GM23338 (cell line): Measurements from ENCODE around the gene PHKG2. TPM values are rescaled to one million over a fixed set of nuclear protein-coding genes. Genes with fewer than 3 reads are reported as not detected.

Source experiments
- ATAC-seq: fragments of 200-7000 bp; cut with Tn5 transposase; 3 replicates; pipeline ENCODE4 v1.9.1; 2020
- DNase-seq: peaks from one replicate; pipeline ENCODE4 v3.0.0-alpha.2; 2015; ENCODE audit warnings: low spot score
- H2AFZ ChIP-seq: fragments of 200-600 bp; sonication (generic); 2 replicates; pipeline ENCODE4 v1.8.0; 2016; ENCODE audit warnings: antibody characterized with exemption, mild to moderate bottlenecking, moderate library complexity
- H3F3A ChIP-seq: fragments of 200-600 bp; sonication (generic); replicated peaks from 2 replicates; pipeline ENCODE4 v1.8.0; 2017; ENCODE audit warnings: antibody characterized with exemption, mixed run types, low read depth
- H3K27ac ChIP-seq: fragments of 200-600 bp; sonication (generic); 2 replicates; pipeline ENCODE4 v1.6.1; 2016; ENCODE audit warnings: low read depth
- H3K27me3 ChIP-seq: fragments of 200-600 bp; sonication (generic); 2 replicates; pipeline ENCODE4 v1.8.0; 2016; ENCODE audit warnings: mild to moderate bottlenecking, mixed run types, moderate library complexity; ENCODE audit not compliant: insufficient read depth
- H3K36me3 ChIP-seq: fragments of 200-600 bp; sonication (generic); 2 replicates; pipeline ENCODE4 v1.8.0; 2016; ENCODE audit warnings: mild to moderate bottlenecking; ENCODE audit not compliant: insufficient read depth
- H3K4me1 ChIP-seq: fragments of 200-600 bp; sonication (generic); 2 replicates; pipeline ENCODE4 v1.8.0; 2016; ENCODE audit warnings: mild to moderate bottlenecking, moderate library complexity; ENCODE audit not compliant: insufficient read depth
- H3K4me2 ChIP-seq: fragments of 200-600 bp; sonication (generic); 2 replicates; pipeline ENCODE4 v1.7.1; 2017; ENCODE audit warnings: mixed run types
- H3K4me3 ChIP-seq: fragments of 200-600 bp; sonication (generic); 2 replicates; pipeline ENCODE4 v1.6.1; 2016; ENCODE audit warnings: mixed run types
- H3K79me2 ChIP-seq: fragments of 200-600 bp; sonication (generic); replicated peaks from 2 replicates; pipeline ENCODE4 v1.8.0; 2017; ENCODE audit warnings: mild to moderate bottlenecking; ENCODE audit not compliant: insufficient read depth
- H3K9me2 ChIP-seq: fragments of 200-600 bp; sonication (generic); 2 replicates; pipeline ENCODE4 v1.8.0; 2017; ENCODE audit not compliant: insufficient read depth
- H4K20me1 ChIP-seq: fragments of 200-600 bp; sonication (generic); replicated peaks from 2 replicates; pipeline ENCODE4 v1.8.0; 2017; ENCODE audit warnings: mild to moderate bottlenecking; ENCODE audit not compliant: insufficient read depth
- H3K27ac Mint-ChIP-seq: 2 replicates; pipeline ENCODE4 v1.8.0; 2020; ENCODE audit warnings: inconsistent platforms, mild to moderate bottlenecking, moderate library complexity, mixed read lengths
- H3K27me3 Mint-ChIP-seq: 3 replicates; pipeline ENCODE4 v1.8.0; 2022; ENCODE audit warnings: low read depth, mild to moderate bottlenecking, moderate library complexity, mixed read lengths, inconsistent platforms; ENCODE audit not compliant: insufficient read depth, poor library complexity
- H3K36me3 Mint-ChIP-seq: 3 replicates; pipeline ENCODE4 v1.8.0; 2021; ENCODE audit warnings: low read depth, mild to moderate bottlenecking, inconsistent platforms, moderate library complexity, mixed read lengths
- H3K4me1 Mint-ChIP-seq: 3 replicates; pipeline ENCODE4 v1.8.0; 2020; ENCODE audit warnings: mild to moderate bottlenecking, inconsistent platforms, mixed read lengths
- H3K4me3 Mint-ChIP-seq: 3 replicates; pipeline ENCODE4 v1.8.0; 2021; ENCODE audit warnings: moderate library complexity, mild to moderate bottlenecking, inconsistent platforms, mixed read lengths
- H3K9me3 Mint-ChIP-seq: 3 replicates; pipeline ENCODE4 v1.8.0; 2020; ENCODE audit warnings: moderate library complexity, mild to moderate bottlenecking, inconsistent platforms, mixed read lengths
- EZH2 ChIP-seq: fragments of 200-600 bp; sonication (generic); IDR thresholded peaks from one replicate; pipeline ENCODE4 v1.8.0; 2017; ENCODE audit warnings: antibody characterized with exemption, mild to moderate bottlenecking, low read depth; ENCODE audit not compliant: unreplicated experiment
- EZH2phosphoT487 ChIP-seq: fragments of 200-600 bp; sonication (generic); IDR thresholded peaks from one replicate; pipeline ENCODE4 v1.8.1; 2018; ENCODE audit warnings: antibody characterized with exemption; ENCODE audit not compliant: unreplicated experiment
- JUNB ChIP-seq: IDR thresholded peaks from one replicate; pipeline ENCODE4 v1.6.1; 2016; ENCODE audit warnings: antibody characterized with exemption; ENCODE audit not compliant: unreplicated experiment
- NANOG ChIP-seq: IDR thresholded peaks from 2 replicates; pipeline ENCODE4 v1.6.1; 2016; ENCODE audit warnings: antibody characterized with exemption, borderline replicate concordance
- POLR2AphosphoS5 ChIP-seq: IDR thresholded peaks from 2 replicates; pipeline ENCODE4 v1.6.1; 2016; ENCODE audit warnings: antibody characterized with exemption, low read depth
- STAT1 ChIP-seq: IDR thresholded peaks from one replicate; pipeline ENCODE4 v1.6.1; 2016; ENCODE audit warnings: antibody characterized with exemption; ENCODE audit not compliant: unreplicated experiment
- ZNF114 ChIP-seq: fragments of 250-450 bp; sonication (Bioruptor Pico); IDR thresholded peaks from 2 replicates; pipeline ENCODE4 v1.5.0; 2020; ENCODE audit warnings: mild to moderate bottlenecking, moderate library complexity
- ZNF331 ChIP-seq: fragments of 250-450 bp; sonication (Bioruptor Pico); IDR thresholded peaks from 2 replicates; pipeline ENCODE4 v1.5.0; 2020; ENCODE audit warnings: low read depth, mild to moderate bottlenecking, moderate library complexity
- polyA plus RNA-seq: library from polyadenylated mRNA; unstranded; fragments of >200 nt; fragmentation: Nextera tagmentation; extraction: Ambion mirVana; gene quantifications from 2 replicates; pipeline ENCODE4 v1.2.1, GENCODE V29; 2016
- total RNA-seq: library from RNA; depleted of rRNA; stranded (reverse); fragments of >200 nt; shearing (Covaris generic); gene quantifications from 2 replicates; pipeline ENCODE4 v1.2.3, GENCODE V29; 2014
- TF ChIP-seq, protein P1 (sequence below), 2 experiments: fragments of 200-600 bp in 1 of 2; sonication (generic) in 1 of 2; conservative IDR thresholded peaks; 2 replicates each; pipeline versions ENCODE4 v1.5.1 to v1.6.1; 2016 to 2017; ENCODE audit warnings: antibody characterized with exemption in 2 of 2, low read depth in 2 of 2, mild to moderate bottlenecking in 2 of 2, moderate library complexity in 1 of 2
- TF ChIP-seq, protein P2 (sequence below): IDR thresholded peaks from 2 replicates; pipeline ENCODE4 v1.6.1; 2016; ENCODE audit warnings: antibody characterized with exemption
- TF ChIP-seq, protein P3 (sequence below): IDR thresholded peaks from one replicate; pipeline ENCODE4 v1.6.1; 2018; ENCODE audit warnings: antibody characterized with exemption; ENCODE audit not compliant: unreplicated experiment
- TF ChIP-seq, protein P4 (sequence below): fragments of 250-450 bp; sonication (Bioruptor Pico); IDR thresholded peaks from 2 replicates; pipeline ENCODE4 v1.5.0; 2020; ENCODE audit warnings: mild to moderate bottlenecking, moderate library complexity

Gene PHKG2
- total and polyA plus RNA-seq, 2 experiments from 2014 or later: 26.9 to 27.0 TPM

DNA sequence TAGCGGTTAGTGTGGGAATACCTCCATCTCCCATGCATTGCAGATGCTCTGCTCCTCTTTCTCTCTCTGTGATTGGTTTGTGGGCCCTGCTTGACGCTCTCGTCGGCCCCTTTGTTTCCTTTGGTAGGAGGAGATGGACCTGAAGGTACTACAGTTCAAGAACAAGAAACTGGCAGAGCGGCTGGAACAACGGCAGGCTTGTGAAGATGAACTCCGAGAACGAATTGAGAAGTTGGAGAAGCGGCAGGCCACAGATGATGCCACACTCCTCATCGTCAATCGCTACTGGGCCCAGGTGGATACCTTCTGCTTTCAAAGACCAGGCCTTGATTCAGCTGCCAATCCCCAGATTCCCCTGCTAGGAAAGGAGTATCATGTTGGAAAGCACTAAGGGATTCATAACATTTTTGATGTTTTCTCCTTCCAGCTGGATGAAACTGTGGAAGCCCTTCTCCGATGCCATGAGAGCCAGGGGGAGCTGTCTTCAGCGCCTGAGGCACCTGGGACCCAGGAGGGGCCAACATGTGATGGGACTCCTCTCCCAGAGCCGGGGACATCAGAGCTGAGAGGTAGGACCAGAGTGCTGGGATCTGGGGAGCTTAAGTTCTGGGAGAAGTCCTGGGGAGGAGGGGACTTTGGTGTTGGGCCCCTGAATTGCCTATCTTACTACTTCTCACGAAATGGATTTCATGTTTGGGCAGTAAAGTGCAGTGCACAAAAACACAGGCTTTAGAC is 14.9 kb downstream of the PHKG2 start:
- Mint-ChIP-seq H3K27me3 (peaks cover 27% of the 10 kb centered on the region), H3K4me1 (peaks cover 16% of the 10 kb centered on the region), H3K36me3 (peaks cover 56% of the 10 kb centered on the region), H3K4me3 (peak overlapping the region; percentile 95), H3K27ac (peak overlapping the region; percentile 70), H3K9me3 (no peaks in the 10 kb centered on the region; the same call in 2 of the 3 replicates)
- Histone ChIP-seq H3K4me3 (peak overlapping the region; percentile 79), H3K79me2 (peaks cover 24% of the 10 kb centered on the region), H3K27ac (no peak overlapping the region), H3K4me1 (peaks cover 6% of the 10 kb centered on the region; the same call in 1 of the 2 replicates), H3K36me3 (peaks cover 39% of the 10 kb centered on the region), H3F3A (0 out of 2 replicates have a peak, but pooled peaks cover 7% of the 10 kb centered on the region), H2AFZ (no peak overlapping the region), H4K20me1 (peaks cover 32% of the 10 kb centered on the region), H3K9me2 (no peaks in the 10 kb centered on the region), H3K4me2 (peak overlapping the region; percentile 93), H3K27me3 (no peaks in the 10 kb centered on the region)
- TF ChIP-seq, protein P1, sequence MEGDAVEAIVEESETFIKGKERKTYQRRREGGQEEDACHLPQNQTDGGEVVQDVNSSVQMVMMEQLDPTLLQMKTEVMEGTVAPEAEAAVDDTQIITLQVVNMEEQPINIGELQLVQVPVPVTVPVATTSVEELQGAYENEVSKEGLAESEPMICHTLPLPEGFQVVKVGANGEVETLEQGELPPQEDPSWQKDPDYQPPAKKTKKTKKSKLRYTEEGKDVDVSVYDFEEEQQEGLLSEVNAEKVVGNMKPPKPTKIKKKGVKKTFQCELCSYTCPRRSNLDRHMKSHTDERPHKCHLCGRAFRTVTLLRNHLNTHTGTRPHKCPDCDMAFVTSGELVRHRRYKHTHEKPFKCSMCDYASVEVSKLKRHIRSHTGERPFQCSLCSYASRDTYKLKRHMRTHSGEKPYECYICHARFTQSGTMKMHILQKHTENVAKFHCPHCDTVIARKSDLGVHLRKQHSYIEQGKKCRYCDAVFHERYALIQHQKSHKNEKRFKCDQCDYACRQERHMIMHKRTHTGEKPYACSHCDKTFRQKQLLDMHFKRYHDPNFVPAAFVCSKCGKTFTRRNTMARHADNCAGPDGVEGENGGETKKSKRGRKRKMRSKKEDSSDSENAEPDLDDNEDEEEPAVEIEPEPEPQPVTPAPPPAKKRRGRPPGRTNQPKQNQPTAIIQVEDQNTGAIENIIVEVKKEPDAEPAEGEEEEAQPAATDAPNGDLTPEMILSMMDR (conservative IDR thresholded peaks at IDR 0.05; ENCODE audit: low read depth in 2 of 2): no peak
- TF ChIP-seq POLR2AphosphoS5 (no peak), STAT1 (no peak), EZH2 (no peak), ZNF114 (CRISPR knock-in tag) (no peak), ZNF331 (no peak), JUNB (no peak), EZH2phosphoT487 (no peak), NANOG (no peak)
- TF ChIP-seq, protein P2, sequence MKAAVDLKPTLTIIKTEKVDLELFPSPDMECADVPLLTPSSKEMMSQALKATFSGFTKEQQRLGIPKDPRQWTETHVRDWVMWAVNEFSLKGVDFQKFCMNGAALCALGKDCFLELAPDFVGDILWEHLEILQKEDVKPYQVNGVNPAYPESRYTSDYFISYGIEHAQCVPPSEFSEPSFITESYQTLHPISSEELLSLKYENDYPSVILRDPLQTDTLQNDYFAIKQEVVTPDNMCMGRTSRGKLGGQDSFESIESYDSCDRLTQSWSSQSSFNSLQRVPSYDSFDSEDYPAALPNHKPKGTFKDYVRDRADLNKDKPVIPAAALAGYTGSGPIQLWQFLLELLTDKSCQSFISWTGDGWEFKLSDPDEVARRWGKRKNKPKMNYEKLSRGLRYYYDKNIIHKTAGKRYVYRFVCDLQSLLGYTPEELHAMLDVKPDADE: no peak
- TF ChIP-seq, protein P3, sequence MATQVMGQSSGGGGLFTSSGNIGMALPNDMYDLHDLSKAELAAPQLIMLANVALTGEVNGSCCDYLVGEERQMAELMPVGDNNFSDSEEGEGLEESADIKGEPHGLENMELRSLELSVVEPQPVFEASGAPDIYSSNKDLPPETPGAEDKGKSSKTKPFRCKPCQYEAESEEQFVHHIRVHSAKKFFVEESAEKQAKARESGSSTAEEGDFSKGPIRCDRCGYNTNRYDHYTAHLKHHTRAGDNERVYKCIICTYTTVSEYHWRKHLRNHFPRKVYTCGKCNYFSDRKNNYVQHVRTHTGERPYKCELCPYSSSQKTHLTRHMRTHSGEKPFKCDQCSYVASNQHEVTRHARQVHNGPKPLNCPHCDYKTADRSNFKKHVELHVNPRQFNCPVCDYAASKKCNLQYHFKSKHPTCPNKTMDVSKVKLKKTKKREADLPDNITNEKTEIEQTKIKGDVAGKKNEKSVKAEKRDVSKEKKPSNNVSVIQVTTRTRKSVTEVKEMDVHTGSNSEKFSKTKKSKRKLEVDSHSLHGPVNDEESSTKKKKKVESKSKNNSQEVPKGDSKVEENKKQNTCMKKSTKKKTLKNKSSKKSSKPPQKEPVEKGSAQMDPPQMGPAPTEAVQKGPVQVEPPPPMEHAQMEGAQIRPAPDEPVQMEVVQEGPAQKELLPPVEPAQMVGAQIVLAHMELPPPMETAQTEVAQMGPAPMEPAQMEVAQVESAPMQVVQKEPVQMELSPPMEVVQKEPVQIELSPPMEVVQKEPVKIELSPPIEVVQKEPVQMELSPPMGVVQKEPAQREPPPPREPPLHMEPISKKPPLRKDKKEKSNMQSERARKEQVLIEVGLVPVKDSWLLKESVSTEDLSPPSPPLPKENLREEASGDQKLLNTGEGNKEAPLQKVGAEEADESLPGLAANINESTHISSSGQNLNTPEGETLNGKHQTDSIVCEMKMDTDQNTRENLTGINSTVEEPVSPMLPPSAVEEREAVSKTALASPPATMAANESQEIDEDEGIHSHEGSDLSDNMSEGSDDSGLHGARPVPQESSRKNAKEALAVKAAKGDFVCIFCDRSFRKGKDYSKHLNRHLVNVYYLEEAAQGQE: no peak
- TF ChIP-seq, protein P4, sequence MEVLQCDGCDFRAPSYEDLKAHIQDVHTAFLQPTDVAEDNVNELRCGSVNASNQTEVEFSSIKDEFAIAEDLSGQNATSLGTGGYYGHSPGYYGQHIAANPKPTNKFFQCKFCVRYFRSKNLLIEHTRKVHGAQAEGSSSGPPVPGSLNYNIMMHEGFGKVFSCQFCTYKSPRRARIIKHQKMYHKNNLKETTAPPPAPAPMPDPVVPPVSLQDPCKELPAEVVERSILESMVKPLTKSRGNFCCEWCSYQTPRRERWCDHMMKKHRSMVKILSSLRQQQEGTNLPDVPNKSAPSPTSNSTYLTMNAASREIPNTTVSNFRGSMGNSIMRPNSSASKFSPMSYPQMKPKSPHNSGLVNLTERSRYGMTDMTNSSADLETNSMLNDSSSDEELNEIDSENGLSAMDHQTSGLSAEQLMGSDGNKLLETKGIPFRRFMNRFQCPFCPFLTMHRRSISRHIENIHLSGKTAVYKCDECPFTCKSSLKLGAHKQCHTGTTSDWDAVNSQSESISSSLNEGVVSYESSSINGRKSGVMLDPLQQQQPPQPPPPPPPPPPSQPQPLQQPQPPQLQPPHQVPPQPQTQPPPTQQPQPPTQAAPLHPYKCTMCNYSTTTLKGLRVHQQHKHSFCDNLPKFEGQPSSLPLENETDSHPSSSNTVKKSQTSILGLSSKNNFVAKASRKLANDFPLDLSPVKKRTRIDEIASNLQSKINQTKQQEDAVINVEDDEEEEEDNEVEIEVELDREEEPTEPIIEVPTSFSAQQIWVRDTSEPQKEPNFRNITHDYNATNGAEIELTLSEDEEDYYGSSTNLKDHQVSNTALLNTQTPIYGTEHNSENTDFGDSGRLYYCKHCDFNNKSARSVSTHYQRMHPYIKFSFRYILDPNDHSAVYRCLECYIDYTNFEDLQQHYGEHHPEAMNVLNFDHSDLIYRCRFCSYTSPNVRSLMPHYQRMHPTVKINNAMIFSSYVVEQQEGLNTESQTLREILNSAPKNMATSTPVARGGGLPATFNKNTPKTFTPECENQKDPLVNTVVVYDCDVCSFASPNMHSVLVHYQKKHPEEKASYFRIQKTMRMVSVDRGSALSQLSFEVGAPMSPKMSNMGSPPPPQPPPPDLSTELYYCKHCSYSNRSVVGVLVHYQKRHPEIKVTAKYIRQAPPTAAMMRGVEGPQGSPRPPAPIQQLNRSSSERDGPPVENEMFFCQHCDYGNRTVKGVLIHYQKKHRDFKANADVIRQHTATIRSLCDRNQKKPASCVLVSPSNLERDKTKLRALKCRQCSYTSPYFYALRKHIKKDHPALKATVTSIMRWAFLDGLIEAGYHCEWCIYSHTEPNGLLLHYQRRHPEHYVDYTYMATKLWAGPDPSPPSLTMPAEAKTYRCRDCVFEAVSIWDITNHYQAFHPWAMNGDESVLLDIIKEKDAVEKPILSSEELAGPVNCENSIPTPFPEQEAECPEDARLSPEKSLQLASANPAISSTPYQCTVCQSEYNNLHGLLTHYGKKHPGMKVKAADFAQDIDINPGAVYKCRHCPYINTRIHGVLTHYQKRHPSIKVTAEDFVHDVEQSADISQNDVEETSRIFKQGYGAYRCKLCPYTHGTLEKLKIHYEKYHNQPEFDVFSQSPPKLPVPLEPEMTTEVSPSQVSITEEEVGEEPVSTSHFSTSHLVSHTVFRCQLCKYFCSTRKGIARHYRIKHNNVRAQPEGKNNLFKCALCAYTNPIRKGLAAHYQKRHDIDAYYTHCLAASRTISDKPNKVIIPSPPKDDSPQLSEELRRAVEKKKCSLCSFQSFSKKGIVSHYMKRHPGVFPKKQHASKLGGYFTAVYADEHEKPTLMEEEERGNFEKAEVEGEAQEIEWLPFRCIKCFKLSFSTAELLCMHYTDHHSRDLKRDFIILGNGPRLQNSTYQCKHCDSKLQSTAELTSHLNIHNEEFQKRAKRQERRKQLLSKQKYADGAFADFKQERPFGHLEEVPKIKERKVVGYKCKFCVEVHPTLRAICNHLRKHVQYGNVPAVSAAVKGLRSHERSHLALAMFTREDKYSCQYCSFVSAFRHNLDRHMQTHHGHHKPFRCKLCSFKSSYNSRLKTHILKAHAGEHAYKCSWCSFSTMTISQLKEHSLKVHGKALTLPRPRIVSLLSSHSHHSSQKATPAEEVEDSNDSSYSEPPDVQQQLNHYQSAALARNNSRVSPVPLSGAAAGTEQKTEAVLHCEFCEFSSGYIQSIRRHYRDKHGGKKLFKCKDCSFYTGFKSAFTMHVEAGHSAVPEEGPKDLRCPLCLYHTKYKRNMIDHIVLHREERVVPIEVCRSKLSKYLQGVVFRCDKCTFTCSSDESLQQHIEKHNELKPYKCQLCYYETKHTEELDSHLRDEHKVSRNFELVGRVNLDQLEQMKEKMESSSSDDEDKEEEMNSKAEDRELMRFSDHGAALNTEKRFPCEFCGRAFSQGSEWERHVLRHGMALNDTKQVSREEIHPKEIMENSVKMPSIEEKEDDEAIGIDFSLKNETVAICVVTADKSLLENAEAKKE (CRISPR knock-in tag): no peak
- DNase-seq: no peak
- ATAC-seq: no peak
